ENCODE data around the gene IL1F10.

DNA sequence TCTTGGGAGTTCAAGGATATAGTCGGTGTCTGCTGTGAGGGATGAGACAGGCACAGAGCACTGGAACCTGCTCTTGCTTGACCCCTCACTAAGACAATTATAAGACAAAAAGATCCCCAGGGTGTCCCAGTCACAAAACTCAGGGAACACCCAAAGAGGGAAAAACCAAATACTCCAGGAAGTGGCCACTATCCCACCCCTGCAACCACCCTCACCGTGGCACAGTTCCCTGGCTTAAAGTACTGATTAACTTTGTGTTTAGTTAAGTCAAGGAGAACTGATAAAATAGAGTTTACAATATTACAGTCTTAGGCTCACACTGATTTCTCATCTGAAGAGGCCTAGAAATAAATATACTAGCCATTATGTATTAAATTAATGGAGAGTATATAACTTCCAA is 28.6 kb upstream of the IL1F10 start:
- TF ChIP-seq, protein P1, sequence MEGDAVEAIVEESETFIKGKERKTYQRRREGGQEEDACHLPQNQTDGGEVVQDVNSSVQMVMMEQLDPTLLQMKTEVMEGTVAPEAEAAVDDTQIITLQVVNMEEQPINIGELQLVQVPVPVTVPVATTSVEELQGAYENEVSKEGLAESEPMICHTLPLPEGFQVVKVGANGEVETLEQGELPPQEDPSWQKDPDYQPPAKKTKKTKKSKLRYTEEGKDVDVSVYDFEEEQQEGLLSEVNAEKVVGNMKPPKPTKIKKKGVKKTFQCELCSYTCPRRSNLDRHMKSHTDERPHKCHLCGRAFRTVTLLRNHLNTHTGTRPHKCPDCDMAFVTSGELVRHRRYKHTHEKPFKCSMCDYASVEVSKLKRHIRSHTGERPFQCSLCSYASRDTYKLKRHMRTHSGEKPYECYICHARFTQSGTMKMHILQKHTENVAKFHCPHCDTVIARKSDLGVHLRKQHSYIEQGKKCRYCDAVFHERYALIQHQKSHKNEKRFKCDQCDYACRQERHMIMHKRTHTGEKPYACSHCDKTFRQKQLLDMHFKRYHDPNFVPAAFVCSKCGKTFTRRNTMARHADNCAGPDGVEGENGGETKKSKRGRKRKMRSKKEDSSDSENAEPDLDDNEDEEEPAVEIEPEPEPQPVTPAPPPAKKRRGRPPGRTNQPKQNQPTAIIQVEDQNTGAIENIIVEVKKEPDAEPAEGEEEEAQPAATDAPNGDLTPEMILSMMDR (IDR thresholded peaks at IDR 0.05): no peak
- TF ChIP-seq POLR2A (IDR thresholded peaks at IDR 0.05): no peak
- TF ChIP-seq POLR2AphosphoS5 (IDR thresholded peaks at IDR 0.05): no peak

All from suprapubic skin (tissue), 4 donors.